Liver (tissue), 3 donors: ENCODE results near the gene PALMD.

Experiments used
- EGR1 ChIP-seq, 2 donors: IDR thresholded peaks; 2 replicates each; pipeline ENCODE4 v1.6.1; 2016 to 2018; ENCODE audit warnings: antibody characterized with exemption in 2 of 2, low read depth in 2 of 2
- FOXA1 ChIP-seq: IDR thresholded peaks from 2 replicates; pipeline ENCODE4 v1.6.1; 2016; ENCODE audit warnings: antibody characterized with exemption
- FOXA2 ChIP-seq: IDR thresholded peaks from 2 replicates; pipeline ENCODE4 v1.6.1; 2016; ENCODE audit warnings: antibody characterized with exemption
- JUND ChIP-seq, 2 donors: IDR thresholded peaks; 2 replicates each; pipeline ENCODE4 v1.6.1; 2016; ENCODE audit warnings: antibody characterized with exemption in 2 of 2
- RAD21 ChIP-seq, 2 donors: IDR thresholded peaks; 2 replicates each; pipeline ENCODE4 v1.6.1; 2016; ENCODE audit warnings: antibody characterized with exemption in 2 of 2, mild to moderate bottlenecking in 2 of 2
- RXRA ChIP-seq, 2 donors: IDR thresholded peaks; 2 replicates each; pipeline ENCODE4 v1.6.1; 2017 to 2018; ENCODE audit warnings: antibody characterized with exemption in 2 of 2, mild to moderate bottlenecking in 1 of 2
- SP1 ChIP-seq: IDR thresholded peaks from 2 replicates; pipeline ENCODE4 v1.6.1; 2018; ENCODE audit warnings: antibody characterized with exemption, mild to moderate bottlenecking
- TAF1 ChIP-seq: conservative IDR thresholded peaks from 2 replicates; pipeline ENCODE4 v1.6.1; 2016; ENCODE audit warnings: antibody characterized with exemption, mild to moderate bottlenecking
- TF ChIP-seq, protein P1 (sequence below): fragments of 150-350 bp; IDR thresholded peaks from 2 replicates; pipeline ENCODE4 v1.5.1; 2017; ENCODE audit warnings: improper control_type of control experiment, low read depth, low read length; ENCODE audit not compliant: missing input control
- TF ChIP-seq, protein P2 (sequence below): IDR thresholded peaks from 2 replicates; pipeline ENCODE4 v1.6.1; 2016; ENCODE audit warnings: antibody characterized with exemption, mild to moderate bottlenecking
- TF ChIP-seq, protein P3 (sequence below): IDR thresholded peaks from 2 replicates; pipeline ENCODE4 v1.6.1; 2016; ENCODE audit warnings: antibody characterized with exemption
- TF ChIP-seq, protein P4 (sequence below): IDR thresholded peaks from 2 replicates; pipeline ENCODE4 v1.6.1; 2016; ENCODE audit warnings: antibody characterized with exemption
- donor health status: healthy.
- donor health status: healthy.

DNA sequence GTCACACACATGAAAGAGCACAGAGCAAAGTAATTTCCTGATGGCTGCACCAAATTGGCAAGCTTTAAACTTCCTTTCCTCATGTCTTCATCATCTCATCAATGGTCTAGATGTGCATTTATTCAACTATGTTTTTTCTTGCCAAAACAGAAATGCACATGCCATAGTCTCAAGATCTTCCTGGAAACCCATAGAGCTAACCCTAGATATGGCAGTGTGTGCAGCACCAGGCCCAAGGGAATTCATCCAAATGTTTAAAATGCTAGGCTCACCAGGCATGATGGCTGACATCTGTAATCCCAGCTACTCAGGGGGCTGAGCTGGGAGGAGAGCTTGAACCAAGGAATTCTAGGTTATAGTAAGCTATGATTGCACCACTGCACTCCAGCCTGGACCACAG lies 31.2 kb upstream of the PALMD start:
- TF ChIP-seq, protein P1, sequence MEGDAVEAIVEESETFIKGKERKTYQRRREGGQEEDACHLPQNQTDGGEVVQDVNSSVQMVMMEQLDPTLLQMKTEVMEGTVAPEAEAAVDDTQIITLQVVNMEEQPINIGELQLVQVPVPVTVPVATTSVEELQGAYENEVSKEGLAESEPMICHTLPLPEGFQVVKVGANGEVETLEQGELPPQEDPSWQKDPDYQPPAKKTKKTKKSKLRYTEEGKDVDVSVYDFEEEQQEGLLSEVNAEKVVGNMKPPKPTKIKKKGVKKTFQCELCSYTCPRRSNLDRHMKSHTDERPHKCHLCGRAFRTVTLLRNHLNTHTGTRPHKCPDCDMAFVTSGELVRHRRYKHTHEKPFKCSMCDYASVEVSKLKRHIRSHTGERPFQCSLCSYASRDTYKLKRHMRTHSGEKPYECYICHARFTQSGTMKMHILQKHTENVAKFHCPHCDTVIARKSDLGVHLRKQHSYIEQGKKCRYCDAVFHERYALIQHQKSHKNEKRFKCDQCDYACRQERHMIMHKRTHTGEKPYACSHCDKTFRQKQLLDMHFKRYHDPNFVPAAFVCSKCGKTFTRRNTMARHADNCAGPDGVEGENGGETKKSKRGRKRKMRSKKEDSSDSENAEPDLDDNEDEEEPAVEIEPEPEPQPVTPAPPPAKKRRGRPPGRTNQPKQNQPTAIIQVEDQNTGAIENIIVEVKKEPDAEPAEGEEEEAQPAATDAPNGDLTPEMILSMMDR, result no peak
- TF ChIP-seq, protein P2, sequence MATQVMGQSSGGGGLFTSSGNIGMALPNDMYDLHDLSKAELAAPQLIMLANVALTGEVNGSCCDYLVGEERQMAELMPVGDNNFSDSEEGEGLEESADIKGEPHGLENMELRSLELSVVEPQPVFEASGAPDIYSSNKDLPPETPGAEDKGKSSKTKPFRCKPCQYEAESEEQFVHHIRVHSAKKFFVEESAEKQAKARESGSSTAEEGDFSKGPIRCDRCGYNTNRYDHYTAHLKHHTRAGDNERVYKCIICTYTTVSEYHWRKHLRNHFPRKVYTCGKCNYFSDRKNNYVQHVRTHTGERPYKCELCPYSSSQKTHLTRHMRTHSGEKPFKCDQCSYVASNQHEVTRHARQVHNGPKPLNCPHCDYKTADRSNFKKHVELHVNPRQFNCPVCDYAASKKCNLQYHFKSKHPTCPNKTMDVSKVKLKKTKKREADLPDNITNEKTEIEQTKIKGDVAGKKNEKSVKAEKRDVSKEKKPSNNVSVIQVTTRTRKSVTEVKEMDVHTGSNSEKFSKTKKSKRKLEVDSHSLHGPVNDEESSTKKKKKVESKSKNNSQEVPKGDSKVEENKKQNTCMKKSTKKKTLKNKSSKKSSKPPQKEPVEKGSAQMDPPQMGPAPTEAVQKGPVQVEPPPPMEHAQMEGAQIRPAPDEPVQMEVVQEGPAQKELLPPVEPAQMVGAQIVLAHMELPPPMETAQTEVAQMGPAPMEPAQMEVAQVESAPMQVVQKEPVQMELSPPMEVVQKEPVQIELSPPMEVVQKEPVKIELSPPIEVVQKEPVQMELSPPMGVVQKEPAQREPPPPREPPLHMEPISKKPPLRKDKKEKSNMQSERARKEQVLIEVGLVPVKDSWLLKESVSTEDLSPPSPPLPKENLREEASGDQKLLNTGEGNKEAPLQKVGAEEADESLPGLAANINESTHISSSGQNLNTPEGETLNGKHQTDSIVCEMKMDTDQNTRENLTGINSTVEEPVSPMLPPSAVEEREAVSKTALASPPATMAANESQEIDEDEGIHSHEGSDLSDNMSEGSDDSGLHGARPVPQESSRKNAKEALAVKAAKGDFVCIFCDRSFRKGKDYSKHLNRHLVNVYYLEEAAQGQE, result no peak
- no peak for TF ChIP-seq JUND (IDR thresholded peaks at IDR 0.05)
- TF ChIP-seq, protein P3, sequence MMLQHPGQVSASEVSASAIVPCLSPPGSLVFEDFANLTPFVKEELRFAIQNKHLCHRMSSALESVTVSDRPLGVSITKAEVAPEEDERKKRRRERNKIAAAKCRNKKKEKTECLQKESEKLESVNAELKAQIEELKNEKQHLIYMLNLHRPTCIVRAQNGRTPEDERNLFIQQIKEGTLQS, result no peak
- no peak for TF ChIP-seq FOXA1
- TF ChIP-seq EGR1 (IDR thresholded peaks at IDR 0.05; ENCODE audit: low read depth in 2 of 2), result no peak
- no peak for TF ChIP-seq TAF1
- TF ChIP-seq FOXA2, result no peak
- TF ChIP-seq, protein P4, sequence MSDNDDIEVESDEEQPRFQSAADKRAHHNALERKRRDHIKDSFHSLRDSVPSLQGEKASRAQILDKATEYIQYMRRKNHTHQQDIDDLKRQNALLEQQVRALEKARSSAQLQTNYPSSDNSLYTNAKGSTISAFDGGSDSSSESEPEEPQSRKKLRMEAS, result no peak
- no peak for TF ChIP-seq SP1
- TF ChIP-seq RAD21 (IDR thresholded peaks at IDR 0.05), result no peak
- no peak for TF ChIP-seq RXRA (IDR thresholded peaks at IDR 0.05)
